HG02943 (cell line): ENCODE measurements around the gene EML3.
A peak's percentile ranks its signal among the peaks of the same experiment; 100 is the strongest.
"Not testable (repeated sequence)": the region's sequence is repeated elsewhere in the genome, so short reads cannot be mapped to it uniquely, and the experiment has no call there.

Source experiments
- ATAC-seq: cut with Tn5 transposase; IDR thresholded peaks from one replicate; pipeline ENCODE4 v1.9.1; 2021; ENCODE audit warnings: mild to moderate bottlenecking, low read depth, moderate library complexity; ENCODE audit not compliant: unreplicated experiment

The EML3 gene

GRCh38 chr11:62601122-62601371 is 11.5 kb downstream of the EML3 start:
- ATAC-seq, result peak; percentile 10

GRCh38 chr11:62600367-62601121 is 12.0 kb downstream of the EML3 start:
- no peak for ATAC-seq

- no peak for ATAC-seq
Measured at GRCh38 chr11:62599901-62600300, 12.7 kb downstream of the EML3 start.

- ATAC-seq, result peak; percentile 47
Measured at GRCh38 chr11:62599069-62599696, 13.4 kb downstream of the EML3 start.

GRCh38 chr11:62595124-62595523 is 17.5 kb downstream of the EML3 start:
- no peak for ATAC-seq

GRCh38 chr11:62593434-62594044 is 19.0 kb downstream of the EML3 start:
- no peak for ATAC-seq

- no peak for ATAC-seq
Measured at GRCh38 chr11:62592989-62593421, 19.6 kb downstream of the EML3 start.

GRCh38 chr11:62592146-62592815 is 20.3 kb downstream of the EML3 start:
- ATAC-seq, result no peak

- peak; percentile 87 for ATAC-seq
Measured at GRCh38 chr11:62591448-62592145, 21.0 kb downstream of the EML3 start, which contains the start of gene TUT1. Gene TUT1 (minus strand): TSS chr11:62591523. CDS start chr11:62591485, 38 bp downstream.

GRCh38 chr11:62588966-62589637 is 23.5 kb downstream of the EML3 start:
- ATAC-seq, result no peak

GRCh38 chr11:62585356-62585755 is 27.2 kb downstream of the EML3 start:
- not testable (repeated sequence) for ATAC-seq

- not testable (repeated sequence) for ATAC-seq
Measured at GRCh38 chr11:62581735-62582134, 30.8 kb downstream of the EML3 start.

- ATAC-seq, result no peak
Measured at GRCh38 chr11:62580959-62581715, 31.4 kb downstream of the EML3 start.

GRCh38 chr11:62579252-62579651 is 33.3 kb downstream of the EML3 start:
- no peak for ATAC-seq

GRCh38 chr11:62578541-62578940 is 34.0 kb downstream of the EML3 start:
- ATAC-seq, result no peak

- no peak for ATAC-seq
Measured at GRCh38 chr11:62577046-62577714, 35.4 kb downstream of the EML3 start.

GRCh38 chr11:62575837-62576236 is 36.7 kb downstream of the EML3 start:
- no peak for ATAC-seq

GRCh38 chr11:62575156-62575555 is 37.4 kb downstream of the EML3 start:
- ATAC-seq, result no peak
